GM21447 (cell line): Measurements from ENCODE around the gene LBX2.
A peak's percentile ranks its signal among the peaks of the same experiment; 100 is the strongest.

Experiments used
- ATAC-seq: cut with Tn5 transposase; IDR thresholded peaks from one replicate; pipeline ENCODE4 v1.9.1; 2021; ENCODE audit not compliant: unreplicated experiment

LBX2 gene

GRCh38 chr2:74505448-74506246 lies 6.2 kb upstream of the LBX2 start:
- no peak for ATAC-seq

DNA sequence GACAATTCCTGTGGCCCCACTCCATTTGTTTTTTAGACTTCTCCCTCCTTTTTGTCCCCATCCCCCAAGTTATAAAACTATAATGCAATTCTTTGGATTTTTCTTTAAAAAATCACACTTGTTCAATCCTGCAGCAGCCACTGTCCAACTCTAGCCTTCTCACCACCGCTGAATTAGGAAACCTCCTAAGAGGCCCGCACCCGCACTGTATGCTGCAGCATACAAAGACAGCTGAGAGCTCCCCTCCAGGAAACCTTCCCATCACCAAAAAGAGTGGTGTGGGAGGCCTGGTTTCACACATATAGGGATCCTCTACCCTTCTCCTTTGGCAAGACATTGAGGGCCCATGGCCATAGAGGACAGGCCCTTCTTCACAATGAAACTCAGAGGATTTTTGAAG lies 5.2 kb upstream of the LBX2 start:
- ATAC-seq: no peak

DNA sequence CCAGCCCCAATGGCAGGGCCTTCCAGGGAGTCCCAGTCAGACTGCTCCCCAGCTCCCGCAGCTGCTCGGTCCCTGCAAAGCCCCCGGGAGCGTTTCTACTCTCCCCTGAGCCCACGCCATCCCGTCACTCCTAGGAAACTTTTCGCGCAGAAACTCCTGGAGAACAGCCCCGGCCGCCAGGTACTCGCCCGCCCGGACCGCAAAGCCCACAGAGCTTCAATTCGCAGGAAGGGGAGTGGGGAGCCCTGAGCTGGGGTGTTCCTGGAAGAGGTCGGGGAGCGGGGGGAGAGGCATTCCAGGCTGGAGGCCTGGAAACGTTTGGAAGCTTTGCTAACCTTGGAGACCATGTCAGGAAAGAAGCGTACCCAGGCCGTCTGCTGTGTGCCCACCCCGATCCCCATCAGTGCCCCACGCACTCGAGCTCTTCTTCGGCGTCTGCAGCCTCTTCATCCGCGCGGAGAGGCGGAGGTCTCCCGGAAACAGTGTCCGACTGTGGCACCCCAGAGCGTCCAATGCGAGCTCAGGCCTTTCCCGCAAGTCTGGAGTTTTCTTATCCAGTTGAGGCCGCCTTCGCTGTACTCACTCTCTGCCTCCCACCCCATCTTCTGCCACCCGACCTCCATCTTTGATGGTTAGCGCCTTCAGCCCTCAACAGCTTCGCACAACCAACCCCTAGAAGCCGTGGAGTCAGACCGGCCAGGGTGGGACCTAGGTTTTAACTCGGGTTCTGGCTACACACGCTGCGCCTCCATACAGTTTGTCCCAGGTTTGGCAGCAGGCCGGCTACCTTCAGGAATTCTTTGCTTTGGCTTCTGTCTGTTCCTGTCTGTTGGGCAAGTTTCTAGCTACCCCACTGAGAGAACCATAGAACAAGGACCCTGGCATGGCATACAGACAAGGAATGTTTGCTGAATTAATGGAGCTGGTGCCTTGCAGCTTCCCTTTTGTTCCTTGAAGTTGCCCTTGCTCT lies 4.4 kb upstream of the LBX2 start:
- ATAC-seq: no peak

GRCh38 chr2:74502720-74503505 lies 3.5 kb upstream of the LBX2 start:
- peak; percentile 26 for ATAC-seq

GRCh38 chr2:74502147-74502719 lies 2.8 kb upstream of the LBX2 start:
- ATAC-seq: no peak

- ATAC-seq: no peak
These were observed 2.1 kb upstream of the LBX2 start for GRCh38 chr2:74501335-74502071.

GRCh38 chr2:74500578-74500946 lies 1.2 kb upstream of the LBX2 start:
- no peak for ATAC-seq

DNA sequence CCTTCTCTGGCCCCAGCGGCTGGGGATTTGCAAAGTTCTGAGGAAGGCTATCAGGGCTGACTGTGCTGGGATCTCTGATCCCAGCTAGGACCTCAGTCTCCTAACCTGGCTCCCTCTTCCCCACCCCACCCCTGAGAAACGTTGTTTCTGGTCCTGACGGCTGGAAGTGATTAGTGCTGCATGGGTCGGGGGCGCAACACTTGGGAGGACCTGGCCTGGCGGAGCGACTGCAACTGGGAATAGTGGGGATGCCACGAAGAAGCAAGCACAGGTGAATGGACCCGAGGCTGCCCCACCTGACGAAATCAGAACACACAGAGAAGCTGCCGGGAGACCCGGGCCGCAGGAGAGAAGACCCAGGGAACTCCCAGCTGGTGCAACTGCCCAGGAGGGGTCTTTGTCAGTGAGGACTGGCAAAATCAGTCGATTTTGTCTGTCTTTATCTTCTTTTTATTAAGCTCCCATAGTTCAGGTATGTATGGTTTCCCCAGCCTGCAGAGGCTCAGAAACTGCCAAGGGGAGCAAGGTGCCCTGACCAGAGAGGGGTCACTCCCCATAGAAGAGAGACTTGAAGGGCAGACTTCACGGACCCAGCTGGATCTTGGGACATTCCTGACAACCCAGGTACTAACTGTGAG lies 656 bp upstream of the LBX2 start:
- no peak for ATAC-seq

DNA sequence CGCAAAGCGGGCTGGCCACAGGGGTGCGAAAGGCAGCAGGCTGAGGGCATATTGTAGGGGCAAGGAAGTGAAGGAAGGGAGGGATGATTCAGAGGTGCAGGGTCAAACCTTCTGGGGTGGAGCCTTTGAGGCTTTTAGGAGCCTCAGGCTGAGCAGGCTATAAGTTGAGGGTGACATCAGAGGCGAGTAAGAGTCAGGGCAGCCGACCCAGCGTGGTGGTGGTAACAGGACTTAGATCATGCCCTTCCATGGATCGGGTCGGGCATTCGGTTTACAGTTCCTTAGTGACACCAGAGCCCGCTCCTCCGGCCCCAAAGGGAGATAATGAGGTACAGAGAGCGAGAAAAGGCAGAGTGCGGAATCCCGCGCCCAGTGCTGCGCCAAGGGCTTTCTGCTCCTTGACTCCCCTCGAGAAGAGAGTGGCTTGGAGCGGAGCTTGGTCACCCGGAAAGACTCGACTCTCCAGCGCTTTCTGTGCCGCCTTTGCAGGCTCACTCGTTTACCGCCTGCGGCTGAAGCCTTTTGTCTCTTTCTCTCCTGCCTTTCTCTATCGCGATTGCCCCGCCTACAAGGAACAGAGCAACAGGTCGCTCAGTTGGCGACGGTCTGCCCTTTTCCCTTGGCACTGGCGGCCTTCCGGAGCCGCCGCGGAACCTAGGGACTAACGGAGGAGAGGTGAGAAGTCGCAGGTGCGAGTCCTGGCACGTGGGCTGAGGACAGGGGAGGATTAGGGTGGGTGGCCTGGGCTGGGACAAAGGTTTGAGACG lies 720 bp downstream of the LBX2 start:
- no peak for ATAC-seq

DNA sequence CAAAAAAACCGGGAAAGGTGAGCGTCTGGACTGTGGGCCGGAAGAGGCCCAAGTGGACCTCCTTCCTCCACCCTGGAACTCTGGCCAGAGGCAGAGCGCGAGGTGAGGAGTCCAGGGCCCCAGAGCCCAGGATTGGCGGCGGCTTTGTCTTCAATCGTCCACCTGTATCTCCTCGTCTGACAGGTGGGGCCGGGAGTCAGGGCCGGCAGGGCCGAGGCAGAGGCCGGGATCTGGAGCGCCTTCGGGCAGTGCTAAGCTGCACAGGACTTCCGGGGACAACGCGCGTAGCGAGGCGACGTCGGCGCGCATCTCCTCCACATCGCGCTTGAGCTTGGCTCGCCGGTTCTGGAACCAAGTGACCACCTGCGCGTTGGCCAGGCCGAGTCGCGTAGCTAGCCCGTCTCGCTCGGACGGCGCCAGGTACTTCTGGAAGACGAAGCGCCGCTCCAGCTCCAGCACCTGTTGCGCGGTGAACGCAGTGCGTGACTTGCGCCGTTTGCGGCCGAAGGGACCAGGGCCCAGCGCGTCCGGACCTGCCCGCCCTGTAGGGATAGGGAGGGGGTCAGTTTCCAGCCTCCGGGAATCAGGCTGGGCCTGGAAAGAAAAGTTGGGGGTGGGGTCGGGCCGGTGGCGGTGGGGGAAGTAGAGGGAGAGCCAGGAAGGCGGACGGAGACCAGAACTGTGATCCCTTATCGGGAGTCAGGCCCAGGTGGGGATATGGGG lies 1.5 kb downstream of the LBX2 start:
- no peak for ATAC-seq

- ATAC-seq: no peak
These were observed 2.2 kb downstream of the LBX2 start for GRCh38 chr2:74496997-74497776.

GRCh38 chr2:74495440-74495839 lies 4.0 kb downstream of the LBX2 start:
- ATAC-seq: no peak

DNA sequence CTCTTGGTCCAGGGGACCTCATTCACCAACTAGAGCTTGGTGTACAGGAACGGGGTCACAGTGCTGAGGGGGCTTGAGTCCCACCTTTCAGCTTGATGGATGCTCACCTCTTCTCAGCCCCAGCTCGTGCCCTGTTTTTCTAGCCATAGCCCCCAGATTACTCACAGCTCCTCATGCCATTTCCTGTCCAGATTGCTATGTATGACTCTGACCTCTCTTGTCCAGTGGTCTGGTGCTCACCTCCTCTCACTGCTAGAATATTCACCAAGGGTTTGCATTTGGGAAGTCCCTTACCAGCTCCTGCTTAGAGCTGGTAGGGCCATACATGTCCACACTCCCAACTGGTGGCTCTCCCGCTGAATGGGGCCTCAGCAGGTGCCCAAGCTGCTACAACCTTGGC lies 5.9 kb downstream of the LBX2 start:
- ATAC-seq: no peak

GRCh38 chr2:74491648-74492544 lies 7.5 kb downstream of the LBX2 start:
- ATAC-seq: no peak

- ATAC-seq: no peak
These were observed 9.5 kb downstream of the LBX2 start for GRCh38 chr2:74489906-74490305.

DNA sequence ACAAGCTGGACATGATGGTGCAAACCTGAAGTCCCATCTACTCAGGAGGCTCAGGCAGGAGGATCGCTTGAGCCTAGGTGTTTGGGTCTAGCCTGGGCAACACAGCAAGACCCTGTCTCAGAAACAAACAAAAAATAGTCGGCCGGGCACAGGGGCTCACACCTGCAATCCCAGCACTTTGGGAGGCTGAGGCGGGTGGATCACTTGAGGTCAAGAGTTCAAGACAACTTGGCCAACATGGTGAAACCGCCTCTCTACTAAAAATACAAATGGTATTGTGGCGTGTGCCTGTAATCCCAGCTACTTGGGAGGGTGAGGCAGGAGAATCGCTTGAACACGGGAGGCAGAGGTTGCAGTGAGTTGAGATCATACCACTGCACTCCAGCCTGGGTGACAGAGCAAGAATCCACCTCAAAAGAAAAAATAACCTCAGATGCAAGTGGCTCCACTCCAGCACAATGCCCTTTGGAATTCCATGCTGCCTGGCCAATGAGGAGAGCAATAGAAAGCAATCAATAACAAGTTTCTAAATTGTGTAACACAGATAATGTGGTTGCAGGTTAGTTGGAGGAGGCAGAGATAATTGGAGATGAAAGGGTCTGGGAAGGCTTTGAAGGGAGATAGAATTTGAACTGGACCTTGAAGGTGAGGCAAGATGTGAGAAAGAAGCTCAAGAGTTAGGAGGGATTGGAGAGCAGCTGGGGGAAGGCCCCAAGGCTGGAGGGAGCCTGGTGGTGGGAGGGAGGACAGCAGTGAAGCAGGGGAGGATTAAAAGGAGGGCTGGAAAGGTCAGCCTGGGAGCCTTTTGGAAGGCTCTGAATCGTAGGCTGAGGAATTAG lies 10.5 kb downstream of the LBX2 start:
- ATAC-seq: no peak
